ENCODE results near the gene NPPB. TPM values are rescaled to one million over a fixed set of nuclear protein-coding genes. Genes with fewer than 3 reads are reported as not detected.
A peak's percentile ranks its signal among the peaks of the same experiment; 100 is the strongest.

Gene NPPB
- total and polyA plus RNA-seq, 2 donors from 2014 or later = not detected

DNA sequence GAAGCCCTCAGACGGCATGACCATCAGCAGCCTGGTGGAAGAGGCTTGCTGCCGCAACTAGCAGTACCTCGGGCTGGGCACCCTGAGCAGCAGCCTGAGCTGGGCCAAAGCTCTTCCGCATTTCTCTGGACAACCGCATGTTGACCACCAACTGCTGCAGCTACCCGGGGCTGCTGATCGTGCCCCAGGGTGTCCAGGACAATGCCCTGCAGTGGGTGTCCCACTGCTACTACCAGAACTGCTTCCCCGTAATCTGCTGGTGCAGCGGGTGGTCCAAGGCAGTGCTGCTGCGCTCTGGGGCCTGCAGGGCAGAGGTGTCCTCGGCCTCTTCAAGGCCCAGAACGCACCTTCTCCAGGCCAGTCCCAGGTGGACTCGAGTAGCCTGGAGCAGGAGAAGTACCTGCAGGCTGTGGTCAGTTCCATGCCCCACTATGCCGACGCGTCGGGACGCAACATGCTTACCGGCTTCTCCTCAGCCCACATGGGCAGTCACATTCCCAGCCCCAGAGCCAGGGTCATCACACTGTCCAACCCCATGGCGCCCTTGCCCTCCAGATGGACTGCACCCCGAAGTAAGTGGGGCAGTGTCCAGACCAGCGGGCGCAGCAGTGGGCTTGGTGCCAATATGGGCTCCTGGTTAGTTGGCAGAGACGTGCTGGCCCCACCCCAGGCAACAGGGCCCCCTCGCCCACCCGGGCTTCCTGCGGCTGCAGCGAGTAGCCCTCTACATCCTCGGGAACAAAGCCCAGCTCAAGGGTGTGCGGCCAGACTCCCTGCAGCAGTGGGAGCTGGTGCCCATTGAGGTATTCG, 19.5 kb upstream of the NPPB start:
- TF ChIP-seq, protein P1, sequence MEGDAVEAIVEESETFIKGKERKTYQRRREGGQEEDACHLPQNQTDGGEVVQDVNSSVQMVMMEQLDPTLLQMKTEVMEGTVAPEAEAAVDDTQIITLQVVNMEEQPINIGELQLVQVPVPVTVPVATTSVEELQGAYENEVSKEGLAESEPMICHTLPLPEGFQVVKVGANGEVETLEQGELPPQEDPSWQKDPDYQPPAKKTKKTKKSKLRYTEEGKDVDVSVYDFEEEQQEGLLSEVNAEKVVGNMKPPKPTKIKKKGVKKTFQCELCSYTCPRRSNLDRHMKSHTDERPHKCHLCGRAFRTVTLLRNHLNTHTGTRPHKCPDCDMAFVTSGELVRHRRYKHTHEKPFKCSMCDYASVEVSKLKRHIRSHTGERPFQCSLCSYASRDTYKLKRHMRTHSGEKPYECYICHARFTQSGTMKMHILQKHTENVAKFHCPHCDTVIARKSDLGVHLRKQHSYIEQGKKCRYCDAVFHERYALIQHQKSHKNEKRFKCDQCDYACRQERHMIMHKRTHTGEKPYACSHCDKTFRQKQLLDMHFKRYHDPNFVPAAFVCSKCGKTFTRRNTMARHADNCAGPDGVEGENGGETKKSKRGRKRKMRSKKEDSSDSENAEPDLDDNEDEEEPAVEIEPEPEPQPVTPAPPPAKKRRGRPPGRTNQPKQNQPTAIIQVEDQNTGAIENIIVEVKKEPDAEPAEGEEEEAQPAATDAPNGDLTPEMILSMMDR (IDR thresholded peaks at IDR 0.05; ENCODE audit: borderline replicate concordance, extremely low read depth, insufficient read depth) = no peak
- DNase-seq = no peak
- no peaks in the 10 kb centered on the region for H3K27me3 ChIP-seq (ENCODE audit: control insufficient read depth, insufficient read depth, low read length)
- FAIRE-seq = no peak
- no peak overlapping the region for H3K27ac ChIP-seq (ENCODE audit: low read depth in 2 of 2, low read length in 2 of 2)
- no peak overlapping the region for H3K4me3 ChIP-seq (ENCODE audit: low read length in 3 of 3)
- no peaks in the 10 kb centered on the region for H3K9me3 ChIP-seq (ENCODE audit: control insufficient read depth in 2 of 3, insufficient read depth in 1 of 3, low read length in 3 of 3)
- H3K9ac ChIP-seq (ENCODE audit: low read length in 3 of 3) = no peak overlapping the region
- H3K4me1 ChIP-seq (ENCODE audit: control insufficient read depth in 2 of 3, insufficient read depth in 2 of 3, low read depth in 1 of 3, low read length in 3 of 3) = peaks cover 0 to 13% (median 0%) of the 10 kb centered on the region in 3 donors
- intact Hi-C loops (cut with DNase I) = no loop called here
- H3K36me3 ChIP-seq (ENCODE audit: control insufficient read depth in 2 of 3, insufficient read depth in 3 of 3, low read length in 3 of 3) = no peaks in the 10 kb centered on the region

DNA sequence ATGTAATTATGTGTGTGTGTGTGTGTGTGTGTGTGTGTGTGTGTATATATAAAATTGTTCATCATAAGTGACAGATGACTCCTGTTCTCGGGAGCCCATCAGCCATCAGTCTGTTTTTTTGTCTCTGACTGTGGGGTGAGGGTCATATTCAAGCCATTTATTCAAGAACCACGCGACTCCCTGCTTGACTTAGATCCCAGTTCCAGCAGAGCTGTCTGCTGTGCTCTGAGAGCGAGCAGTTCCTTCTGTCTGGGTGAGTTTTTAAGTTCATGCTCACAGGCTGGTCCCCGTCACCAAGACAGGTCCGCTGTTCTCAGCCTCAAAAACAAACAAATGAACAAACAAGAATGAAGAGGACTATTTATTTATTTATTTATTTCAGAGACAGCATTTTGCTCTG, 18.3 kb upstream of the NPPB start:
- H3K36me3 ChIP-seq (ENCODE audit: control insufficient read depth in 2 of 3, insufficient read depth in 3 of 3, low read length in 3 of 3) = no peaks in the 10 kb centered on the region
- DNase-seq = peak in 4 of 5 donors; percentile 36 to 90 (median 51)
- intact Hi-C loops (cut with DNase I) = no loop called here
- TF ChIP-seq, protein P1 (IDR thresholded peaks at IDR 0.05; ENCODE audit: borderline replicate concordance, extremely low read depth, insufficient read depth) = no peak
- no peak overlapping the region for H3K4me3 ChIP-seq (ENCODE audit: low read length in 3 of 3)
- no peak overlapping the region for H3K27ac ChIP-seq (ENCODE audit: low read depth in 2 of 2, low read length in 2 of 2)
- no peaks in the 10 kb centered on the region for H3K27me3 ChIP-seq (ENCODE audit: control insufficient read depth, insufficient read depth, low read length)
- FAIRE-seq = no peak
- H3K9me3 ChIP-seq (ENCODE audit: control insufficient read depth in 2 of 3, insufficient read depth in 1 of 3, low read length in 3 of 3) = no peaks in the 10 kb centered on the region
- H3K9ac ChIP-seq (ENCODE audit: low read length in 3 of 3) = no peak overlapping the region
- peaks cover 0 to 10% (median 0%) of the 10 kb centered on the region in 3 donors for H3K4me1 ChIP-seq (ENCODE audit: control insufficient read depth in 2 of 3, insufficient read depth in 2 of 3, low read depth in 1 of 3, low read length in 3 of 3)

DNA sequence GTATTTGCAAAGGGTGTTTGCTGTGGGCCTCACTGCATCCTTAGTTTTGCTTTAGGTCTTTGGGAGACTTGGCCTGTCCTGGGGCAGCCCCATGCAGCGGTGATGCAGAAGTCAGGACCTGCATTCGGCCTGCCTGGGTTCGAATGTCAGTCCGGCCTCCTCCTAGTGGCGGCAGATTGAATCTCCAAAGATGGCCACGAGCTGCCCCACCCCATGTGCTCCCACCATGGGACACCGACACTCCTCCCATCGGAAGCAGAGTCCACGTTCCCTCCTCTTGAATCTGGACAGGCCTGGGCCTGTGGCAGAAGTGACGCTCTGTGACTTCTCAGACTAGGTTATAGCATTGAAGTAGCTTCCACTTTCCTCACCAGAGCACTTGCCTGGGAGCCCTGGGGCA, 16.3 kb upstream of the NPPB start:
- no peaks in the 10 kb centered on the region for H3K27me3 ChIP-seq (ENCODE audit: control insufficient read depth, insufficient read depth, low read length)
- FAIRE-seq = no peak

More for the DNA sequence above, 16.3 kb upstream of the NPPB start:
- H3K9ac ChIP-seq (ENCODE audit: low read length in 3 of 3) = no peak overlapping the region
- peaks cover 0 to 6% (median 0%) of the 10 kb centered on the region in 3 donors for H3K4me1 ChIP-seq (ENCODE audit: control insufficient read depth in 2 of 3, insufficient read depth in 2 of 3, low read depth in 1 of 3, low read length in 3 of 3)
- no peaks in the 10 kb centered on the region for H3K9me3 ChIP-seq (ENCODE audit: control insufficient read depth in 2 of 3, insufficient read depth in 1 of 3, low read length in 3 of 3)
- intact Hi-C loops (cut with DNase I) = no loop called here
- no peak overlapping the region for H3K27ac ChIP-seq (ENCODE audit: low read depth in 2 of 2, low read length in 2 of 2)
- no peak for DNase-seq
- TF ChIP-seq, protein P1 (IDR thresholded peaks at IDR 0.05; ENCODE audit: borderline replicate concordance, extremely low read depth, insufficient read depth) = no peak
- no peak overlapping the region for H3K4me3 ChIP-seq (ENCODE audit: low read length in 3 of 3)
- H3K36me3 ChIP-seq (ENCODE audit: control insufficient read depth in 2 of 3, insufficient read depth in 3 of 3, low read length in 3 of 3) = no peaks in the 10 kb centered on the region

Data from kidney (tissue), 14 donors.